Activated CD4-positive, alpha-beta T cell treated with anti-CD3 and anti-CD28 coated beads, Interleukin-2, amount 10 ng/mL, durations not matched to agents 7 days and 5 days (primary cell): Measurements from ENCODE around the gene ANKLE1. TPM values are rescaled to one million over a fixed set of nuclear protein-coding genes. Genes with fewer than 3 reads are reported as not detected.
A peak's percentile ranks its signal among the peaks of the same experiment; 100 is the strongest.

Source experiments
- CTCF ChIA-PET: fragments of 350-600 bp; sonication (Branson Sonifier 250); formaldehyde crosslinking; loops from one replicate; lab custom pipeline; 2021; ENCODE audit warnings: antibody characterized with exemption; lab: Charles Lee
- POLR2A ChIA-PET: fragments of 350-600 bp; sonication (Branson Sonifier 250); formaldehyde crosslinking; loops from one replicate; lab custom pipeline; 2021; ENCODE audit warnings: antibody characterized with exemption; lab: Charles Lee
- DNase-seq: peaks from one replicate; pipeline ENCODE4 v3.0.0-alpha.2; 2020
- H3K27ac Mint-ChIP-seq: one replicate; pipeline ENCODE4 v1.8.0; 2021; ENCODE audit warnings: mild to moderate bottlenecking, moderate library complexity, mixed read lengths
- H3K27me3 Mint-ChIP-seq: one replicate; pipeline ENCODE4 v1.8.0; 2021; ENCODE audit warnings: mixed read lengths
- H3K36me3 Mint-ChIP-seq: one replicate; pipeline ENCODE4 v1.8.0; 2021; ENCODE audit warnings: low read depth, mixed read lengths
- H3K4me1 Mint-ChIP-seq: one replicate; pipeline ENCODE4 v1.8.0; 2021; ENCODE audit warnings: mixed read lengths
- H3K4me3 Mint-ChIP-seq: one replicate; pipeline ENCODE4 v1.8.0; 2021; ENCODE audit warnings: mild to moderate bottlenecking, moderate library complexity, mixed read lengths
- H3K9me3 Mint-ChIP-seq: one replicate; pipeline ENCODE4 v1.8.0; 2021; ENCODE audit warnings: mixed read lengths
- total RNA-seq, 2 experiments: library from RNA; stranded (reverse); gene quantifications; one replicate each; pipeline ENCODE4 v1.2.3, GENCODE V29; 2021

The ANKLE1 gene
- total RNA-seq, 2 experiments from 2014 or later = 1.7 to 1.9 TPM

DNA sequence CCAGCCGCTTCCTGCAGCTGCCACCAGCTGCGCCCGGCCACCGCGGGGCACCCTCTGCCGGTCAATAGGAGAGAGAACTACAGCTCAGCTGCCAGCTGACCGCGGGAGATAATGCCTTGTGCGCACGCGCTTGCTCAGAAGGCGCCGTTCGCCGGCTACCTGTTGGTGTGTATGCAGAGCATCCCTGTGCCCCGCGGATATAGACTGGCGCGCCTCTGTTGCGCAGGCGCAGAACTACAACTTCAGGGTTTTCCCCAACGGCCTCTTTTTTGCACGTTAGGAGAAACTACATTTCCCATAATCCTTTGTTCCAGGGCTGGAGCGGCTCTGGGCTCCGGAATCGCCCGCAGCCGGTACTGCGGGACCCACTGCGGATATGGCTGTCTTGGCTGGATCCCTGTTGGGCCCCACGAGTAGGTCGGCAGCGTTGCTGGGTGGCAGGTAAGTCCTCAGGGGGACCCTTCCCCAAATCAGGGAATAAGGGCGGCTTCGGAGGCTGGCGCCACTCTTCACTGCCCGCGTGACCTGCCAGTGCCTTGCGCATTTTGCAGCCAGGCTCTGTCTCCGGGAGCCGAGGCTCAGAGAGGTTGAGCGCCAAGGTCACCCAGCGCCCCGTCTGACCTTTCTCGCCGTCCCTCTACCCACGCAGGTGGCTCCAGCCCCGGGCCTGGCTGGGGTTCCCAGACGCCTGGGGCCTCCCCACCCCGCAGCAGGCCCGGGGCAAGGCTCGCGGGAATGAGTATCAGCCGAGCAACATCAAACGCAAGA lies 24.0 kb downstream of the ANKLE1 start, which contains the start of gene MRPL34:
TSS of gene MRPL34 (plus strand) at position 356 of the 768 bp plus-strand sequence. CDS start at position 377, 21 bp downstream.
- Mint-ChIP-seq H3K27ac (peak within 1 kb of the TSS; percentile 94), H3K4me1 (peaks cover 54% of the 10 kb centered on the region), H3K9me3 (no peaks in the 10 kb centered on the region), H3K36me3 (peaks cover 4% of the 10 kb centered on the region), H3K4me3 (peak within 1 kb of the TSS; percentile 91), H3K27me3 (no peaks in the 10 kb centered on the region)
- ChIA-PET POLR2A (no interaction called here), CTCF (interaction anchor here (0.6 to 3.1 kb wide), 15 partner anchors 9 to 629 kb away, joined by 3 to 19 read pairs (median 4); partner anchors contain the start of genes ANKLE1, BABAM1, BST2 and MVB12A)
- peak; percentile 97 for DNase-seq

DNA sequence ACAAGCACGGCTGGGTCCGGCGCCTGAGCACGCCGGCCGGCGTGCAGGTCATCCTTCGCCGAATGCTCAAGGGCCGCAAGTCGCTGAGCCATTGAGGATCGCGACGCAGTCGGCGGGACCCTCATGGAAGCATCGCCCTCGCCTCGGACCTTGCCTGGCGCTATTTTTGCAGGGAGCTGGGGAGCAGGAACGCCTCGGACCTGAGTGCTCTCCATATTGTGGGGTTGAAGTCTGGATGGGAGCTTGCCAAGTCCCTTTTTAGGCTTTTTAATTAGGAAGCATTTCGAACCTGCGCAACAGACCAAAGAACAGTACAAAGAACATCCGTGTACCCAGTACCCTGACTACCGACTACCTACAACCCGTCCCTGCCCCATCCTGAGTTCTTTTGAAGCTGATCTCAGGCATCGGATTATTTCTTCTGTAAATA lies 24.6 kb downstream of the ANKLE1 start:
- no peak for DNase-seq
- Mint-ChIP-seq H3K27me3 (no peaks in the 10 kb centered on the region), H3K4me1 (peaks cover 57% of the 10 kb centered on the region)

DNA sequence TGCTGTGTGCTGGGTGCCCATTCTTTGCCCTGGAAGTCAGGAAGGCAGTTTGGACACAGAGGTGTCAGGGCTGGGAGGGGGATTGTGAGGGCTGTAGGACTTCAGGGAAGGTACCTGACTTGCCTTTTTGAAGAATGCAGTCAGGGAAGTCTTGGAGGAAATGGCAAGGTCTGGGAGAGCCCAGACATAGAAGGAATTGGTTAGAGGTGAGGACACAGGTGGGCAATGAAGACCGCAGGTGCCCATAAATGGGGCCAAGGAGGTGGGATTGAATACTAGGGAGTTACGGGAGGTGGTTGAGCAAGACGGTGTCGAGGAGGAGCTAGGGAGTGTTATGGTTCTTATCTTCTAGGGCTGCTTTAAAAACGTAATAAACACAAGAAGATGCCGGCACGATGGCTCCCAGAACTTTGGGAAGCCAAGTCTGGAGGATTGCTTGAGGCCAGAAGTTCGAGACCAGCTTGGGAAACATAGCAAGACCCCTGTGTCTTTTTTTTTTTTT lies 26.2 kb downstream of the ANKLE1 start:
- DNase-seq = no peak
- POLR2A ChIA-PET = no interaction called here
- CTCF ChIA-PET = no interaction called here
- Mint-ChIP-seq H3K27me3 (no peaks in the 10 kb centered on the region), H3K9me3 (no peaks in the 10 kb centered on the region), H3K4me3 (peak overlapping the region; percentile 8), H3K4me1 (peaks cover 56% of the 10 kb centered on the region), H3K36me3 (peaks cover 6% of the 10 kb centered on the region), H3K27ac (no peak overlapping the region)

More for the DNA sequence above, 24.6 kb downstream of the ANKLE1 start:
- peaks cover 2% of the 10 kb centered on the region for H3K36me3 Mint-ChIP-seq
- ChIA-PET POLR2A (no interaction called here), CTCF (interaction anchor here (0.6 to 1.7 kb wide), 6 partner anchors 9 to 914 kb away, joined by 3 to 5 read pairs (median 4); partner anchors contain the start of gene ANKLE1)
- H3K4me3 Mint-ChIP-seq = peak overlapping the region; percentile 91
- H3K9me3 Mint-ChIP-seq = no peaks in the 10 kb centered on the region
- peak overlapping the region; percentile 94 for H3K27ac Mint-ChIP-seq

DNA sequence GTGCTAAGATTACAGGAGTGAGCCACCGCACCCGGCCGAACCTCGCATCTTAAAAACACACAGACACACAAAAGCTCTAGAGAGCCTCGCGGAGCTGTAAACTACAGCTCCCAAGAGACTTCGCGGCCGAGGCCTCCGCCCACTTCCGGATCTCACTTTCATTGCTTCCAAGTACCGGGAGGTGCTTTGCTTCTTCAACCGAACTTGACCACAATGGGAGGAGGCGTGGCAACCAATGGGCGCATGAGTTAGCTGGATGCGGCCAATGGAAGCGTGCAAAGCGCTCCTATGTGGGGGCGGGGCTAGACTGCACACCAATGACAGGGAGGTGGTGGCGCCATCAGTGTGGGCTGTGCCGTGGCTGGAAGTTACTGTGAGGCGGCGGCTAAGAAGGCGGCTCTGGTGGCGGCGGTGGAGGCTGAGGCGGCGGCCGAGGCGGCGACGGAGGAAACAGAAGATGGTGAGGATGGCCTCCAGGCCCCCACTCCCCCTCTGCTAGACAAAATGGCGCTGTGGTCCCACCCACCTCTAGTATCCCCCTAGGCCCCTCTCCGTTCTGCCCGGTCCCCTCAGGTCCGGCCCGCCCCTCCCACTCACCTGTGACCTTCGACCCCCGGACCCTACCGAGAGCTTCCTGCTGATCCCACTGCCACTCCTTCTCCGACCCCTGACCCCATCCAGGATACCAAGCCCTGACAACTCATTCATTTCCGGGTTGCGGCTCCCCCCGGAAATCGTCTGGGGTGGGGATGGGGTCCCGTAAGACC lies 27.7 kb downstream of the ANKLE1 start, which contains the start of gene DDA1:
TSS of gene DDA1 (plus strand) at position 366 of the 767 bp plus-strand sequence. CDS start at position 458, 92 bp downstream.
- peak; percentile 100 for DNase-seq
- Mint-ChIP-seq H3K4me3 (peak within 1 kb of the TSS; percentile 99), H3K9me3 (no peaks in the 10 kb centered on the region), H3K27ac (peak within 1 kb of the TSS; percentile 97), H3K4me1 (peaks cover 49% of the 10 kb centered on the region), H3K36me3 (peaks cover 9% of the 10 kb centered on the region), H3K27me3 (no peaks in the 10 kb centered on the region)
- ChIA-PET CTCF (interaction anchor here (0.5 to 1.9 kb wide), 11 partner anchors 13 to 855 kb away, joined by 3 to 7 read pairs (median 4); partner anchors contain the start of genes ANO8 and USE1), POLR2A (interaction anchor here (1.0 kb wide), 1 partner anchor 8 kb away, joined by 3 read pairs; no protein-coding TSS in a partner anchor)

DNA sequence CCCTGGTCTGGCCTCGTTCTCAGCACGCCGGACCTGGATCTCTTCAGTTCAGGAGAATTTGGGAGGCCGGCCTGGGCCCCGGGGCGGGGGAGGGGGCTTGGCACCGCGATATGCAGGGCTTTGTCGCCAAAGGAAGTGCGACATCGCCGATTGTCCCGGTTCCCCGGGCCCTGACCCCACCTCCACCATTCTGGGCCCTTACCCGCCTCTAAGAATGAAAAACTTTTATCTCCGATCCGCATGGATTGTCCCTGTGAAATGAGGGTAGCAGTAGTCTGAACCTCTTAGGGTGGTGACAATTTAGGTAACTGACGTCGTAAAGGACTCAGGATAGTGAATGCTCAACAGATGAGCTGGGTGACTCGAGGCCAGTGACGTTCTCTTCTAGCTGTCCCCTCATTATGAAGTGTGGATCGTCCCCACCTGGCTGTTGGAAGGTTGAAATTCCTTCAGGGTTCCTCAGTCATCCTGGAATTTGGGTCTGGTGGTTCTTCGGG lies 28.3 kb downstream of the ANKLE1 start:
- Mint-ChIP-seq H3K27me3 (no peaks in the 10 kb centered on the region), H3K27ac (peak overlapping the region; percentile 97), H3K36me3 (peaks cover 9% of the 10 kb centered on the region), H3K4me3 (peak overlapping the region; percentile 99), H3K4me1 (peaks cover 42% of the 10 kb centered on the region), H3K9me3 (no peaks in the 10 kb centered on the region)
- DNase-seq = no peak
- CTCF ChIA-PET = interaction anchor here (1.6 to 1.9 kb wide), 2 partner anchors 17 to 27 kb away, joined by 6 to 7 read pairs; no protein-coding TSS in a partner anchor
- POLR2A ChIA-PET = no interaction called here

DNA sequence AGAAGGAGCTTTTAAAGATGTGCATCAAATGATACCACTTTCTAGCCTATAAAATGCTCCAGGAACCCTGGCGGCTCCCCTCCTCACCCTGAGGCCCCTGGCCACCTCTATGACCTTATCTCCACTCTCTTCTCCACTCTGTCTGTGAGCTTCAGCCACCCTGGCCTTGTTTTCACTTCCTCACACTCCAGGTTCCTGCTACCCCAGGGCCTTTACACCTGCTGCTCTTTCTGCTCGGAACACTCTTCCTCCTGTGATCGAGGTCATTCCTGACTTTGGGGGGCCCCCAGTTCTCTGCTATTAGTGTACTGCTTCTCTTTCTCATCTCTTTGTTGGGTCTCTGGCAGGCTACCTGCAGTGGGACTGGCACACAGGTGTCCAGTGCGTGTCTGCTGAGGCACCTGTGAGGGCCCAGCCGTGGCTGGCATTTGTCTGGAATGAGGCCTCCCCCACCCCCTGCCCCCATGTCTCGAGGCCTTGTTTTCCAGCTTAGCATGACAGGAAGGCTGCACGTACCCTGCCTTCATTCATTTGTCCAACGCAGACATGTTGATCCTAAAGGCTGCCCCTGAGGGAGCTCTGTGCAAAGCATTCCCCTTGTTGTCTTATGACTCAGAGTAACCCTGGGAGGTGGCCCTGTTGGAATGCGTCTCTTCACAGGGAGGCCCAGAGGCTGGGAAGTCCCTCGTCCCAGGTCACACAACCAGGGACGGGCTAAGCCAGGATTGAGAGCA lies 29.9 kb downstream of the ANKLE1 start:
- H3K27ac Mint-ChIP-seq = peak overlapping the region; percentile 71
- no peak for DNase-seq
- peaks cover 17% of the 10 kb centered on the region for H3K36me3 Mint-ChIP-seq
- peaks cover 39% of the 10 kb centered on the region for H3K4me1 Mint-ChIP-seq
- ChIA-PET POLR2A (no interaction called here), CTCF (interaction anchor here (0.5 to 1.0 kb wide), 2 partner anchors 21 to 77 kb away, joined by 4 to 5 read pairs; no protein-coding TSS in a partner anchor)
- peak overlapping the region; percentile 13 for H3K4me3 Mint-ChIP-seq
- no peaks in the 10 kb centered on the region for H3K9me3 Mint-ChIP-seq
- H3K27me3 Mint-ChIP-seq = no peaks in the 10 kb centered on the region

DNA sequence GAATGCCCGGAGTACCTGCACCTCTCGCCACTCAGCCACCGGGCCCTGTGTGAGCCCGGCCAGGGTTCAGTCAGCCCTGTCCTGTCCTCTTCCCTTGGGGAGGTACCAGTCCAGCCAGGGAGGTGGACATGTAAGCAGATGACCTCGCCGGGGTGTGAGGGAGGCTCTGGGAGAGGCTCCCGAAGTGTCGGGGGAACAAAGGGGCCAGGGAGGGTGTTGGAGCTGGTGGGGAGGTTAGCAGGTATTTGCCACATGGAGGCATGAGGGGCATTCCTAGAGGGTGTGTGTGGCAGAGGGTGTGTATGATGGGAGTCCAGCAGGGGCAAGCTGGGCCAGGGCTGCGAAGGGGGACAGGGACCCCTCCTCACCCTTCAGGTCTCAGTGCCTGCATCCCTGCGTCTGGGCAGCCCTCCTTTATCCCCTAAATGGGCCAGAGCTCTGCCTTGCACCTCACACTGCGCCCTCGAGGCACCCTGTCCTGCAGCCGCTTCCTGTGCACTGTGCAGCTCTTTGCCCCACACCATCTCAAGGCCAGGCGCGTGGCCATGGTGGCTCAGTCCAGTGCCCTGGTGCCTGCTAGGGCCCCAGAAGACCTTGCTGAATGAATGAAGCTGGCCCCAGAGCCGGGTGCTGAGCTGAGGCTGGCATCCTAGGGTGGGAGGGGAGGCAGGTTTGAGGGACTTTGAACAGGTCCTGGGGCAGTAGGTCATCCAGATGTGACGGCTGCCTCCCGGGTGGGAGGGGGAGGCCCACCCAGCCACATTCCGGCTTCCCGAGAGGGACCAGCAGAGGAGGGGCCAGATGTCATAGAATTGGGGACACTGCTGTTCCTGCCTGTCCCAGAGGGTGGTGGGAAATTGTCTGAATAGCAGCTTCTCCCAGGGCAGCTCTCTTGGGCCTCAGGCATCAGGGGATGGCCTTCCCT lies 30.8 kb downstream of the ANKLE1 start:
- H3K27ac Mint-ChIP-seq = no peak overlapping the region
- DNase-seq = no peak
- CTCF ChIA-PET = interaction anchor here (0.6 to 1.2 kb wide), 3 partner anchors 15 to 30 kb away, joined by 3 to 4 read pairs (median 3); no protein-coding TSS in a partner anchor
- H3K27me3 Mint-ChIP-seq = no peaks in the 10 kb centered on the region
- peaks cover 17% of the 10 kb centered on the region for H3K36me3 Mint-ChIP-seq
- H3K9me3 Mint-ChIP-seq = no peaks in the 10 kb centered on the region
- POLR2A ChIA-PET = no interaction called here
- no peak overlapping the region for H3K4me3 Mint-ChIP-seq
- peaks cover 40% of the 10 kb centered on the region for H3K4me1 Mint-ChIP-seq

DNA sequence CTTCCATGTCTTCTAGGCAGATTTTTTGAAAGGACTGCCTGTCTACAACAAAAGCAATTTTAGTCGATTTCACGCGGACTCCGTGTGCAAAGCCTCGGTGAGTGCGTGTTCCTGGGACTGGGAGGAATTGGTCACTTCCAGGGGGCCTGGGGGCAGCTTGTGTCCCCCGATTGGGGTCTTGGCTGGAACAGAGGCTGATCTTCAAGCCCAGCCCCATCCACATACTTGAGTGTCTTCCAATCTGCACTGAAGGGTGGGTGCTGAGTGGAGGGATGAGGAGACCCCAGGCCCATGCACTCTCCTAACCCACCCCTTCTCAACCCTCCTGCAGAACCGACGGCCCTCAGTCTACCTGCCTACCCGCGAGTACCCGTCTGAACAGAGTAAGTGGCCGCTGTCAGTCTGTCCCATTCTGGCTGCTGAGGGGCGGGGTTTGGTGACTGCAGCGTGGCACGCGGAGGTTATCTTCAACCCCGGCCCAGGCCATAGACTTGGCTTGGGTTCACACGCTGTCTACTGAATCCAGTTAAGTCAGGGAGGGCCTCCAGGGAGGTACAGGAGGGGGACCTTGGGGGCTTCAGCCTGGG lies 32.4 kb downstream of the ANKLE1 start:
- CTCF ChIA-PET = interaction anchor here (1.1 to 1.2 kb wide), 2 partner anchors 13 to 18 kb away, joined by 3 read pairs; no protein-coding TSS in a partner anchor
- H3K27ac Mint-ChIP-seq = no peak overlapping the region
- peaks cover 33% of the 10 kb centered on the region for H3K4me1 Mint-ChIP-seq
- DNase-seq = no peak
- POLR2A ChIA-PET = no interaction called here
- H3K9me3 Mint-ChIP-seq = no peaks in the 10 kb centered on the region
- H3K27me3 Mint-ChIP-seq = no peaks in the 10 kb centered on the region
- no peak overlapping the region for H3K4me3 Mint-ChIP-seq
- H3K36me3 Mint-ChIP-seq = peaks cover 15% of the 10 kb centered on the region

DNA sequence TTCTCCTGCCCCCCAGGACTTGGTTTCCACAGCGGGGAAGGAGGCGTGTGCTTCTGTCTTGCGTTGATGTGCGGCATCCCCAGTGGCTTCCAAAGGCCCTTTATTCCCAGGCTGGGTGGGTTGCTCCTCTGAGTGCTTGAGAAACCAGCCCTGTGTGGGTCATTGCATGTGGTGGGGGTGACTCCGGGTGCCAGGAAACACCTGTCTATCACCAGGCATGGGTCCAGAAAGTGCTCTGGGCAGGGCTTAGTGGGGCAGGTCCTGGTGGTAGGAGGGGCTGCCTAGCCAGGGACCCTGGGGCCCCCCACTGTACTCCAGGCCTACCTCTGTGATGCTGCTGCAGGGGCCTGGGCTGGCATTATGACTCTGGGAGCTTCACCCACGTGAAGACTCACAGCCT lies 37.3 kb downstream of the ANKLE1 start:
- Mint-ChIP-seq H3K4me3 (no peak overlapping the region), H3K27me3 (no peaks in the 10 kb centered on the region), H3K9me3 (no peaks in the 10 kb centered on the region), H3K36me3 (peaks cover 25% of the 10 kb centered on the region), H3K27ac (no peak overlapping the region), H3K4me1 (peaks cover 16% of the 10 kb centered on the region)
- no peak for DNase-seq
- POLR2A ChIA-PET = no interaction called here
- CTCF ChIA-PET = interaction anchor here (1.1 kb wide), 1 partner anchor 12 kb away, joined by 3 read pairs; no protein-coding TSS in a partner anchor

DNA sequence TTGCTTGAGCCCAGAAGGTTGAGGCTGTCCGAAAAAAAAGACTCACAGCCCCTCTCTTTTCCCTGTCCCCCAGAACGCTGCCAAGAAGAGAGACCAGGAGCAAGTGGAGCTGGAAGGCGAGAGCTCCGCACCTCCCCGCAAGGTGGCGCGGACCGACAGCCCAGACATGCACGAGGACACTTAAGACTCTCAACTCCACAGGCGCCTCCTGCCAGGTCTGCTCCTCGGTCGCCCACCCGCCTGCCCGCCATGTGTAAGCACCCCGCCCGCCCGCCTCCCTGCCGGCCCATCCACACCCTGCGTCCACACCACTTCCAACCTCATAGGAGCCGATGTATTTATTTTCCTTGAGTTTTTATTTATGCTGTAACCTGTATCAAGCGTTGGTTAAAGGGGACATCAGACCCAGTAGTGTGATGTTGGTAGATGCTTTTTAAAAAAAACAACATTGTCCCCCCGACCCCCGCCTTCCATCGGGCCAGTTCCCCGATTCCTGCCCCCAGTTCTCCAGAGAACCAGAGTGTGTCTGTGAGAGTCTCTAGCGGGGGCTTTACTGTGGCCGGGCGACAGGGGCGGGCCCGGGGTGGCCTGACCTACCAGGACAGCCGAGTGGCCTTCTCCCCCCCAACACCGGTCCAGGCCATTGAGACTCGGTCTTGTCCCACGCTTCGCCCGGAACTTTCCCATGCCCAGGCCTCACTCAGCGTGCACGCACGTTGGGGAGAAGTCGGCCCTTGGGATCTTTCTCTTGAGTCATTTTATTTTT lies 38.0 kb downstream of the ANKLE1 start:
- ChIA-PET POLR2A (no interaction called here), CTCF (interaction anchor here (0.6 to 1.1 kb wide), 2 partner anchors 11 to 80 kb away, joined by 3 read pairs; no protein-coding TSS in a partner anchor)
- Mint-ChIP-seq H3K9me3 (no peaks in the 10 kb centered on the region), H3K4me3 (no peak overlapping the region), H3K27me3 (no peaks in the 10 kb centered on the region), H3K27ac (no peak overlapping the region), H3K4me1 (peaks cover 16% of the 10 kb centered on the region), H3K36me3 (peaks cover 22% of the 10 kb centered on the region)
- DNase-seq = no peak
